Endothelial cell of umbilical vein (primary cell): ENCODE results near the gene AMFR. TPM values are rescaled to one million over a fixed set of nuclear protein-coding genes. Genes with fewer than 3 reads are reported as not detected.
"Not testable (repeated sequence)": the region's sequence is repeated elsewhere in the genome, so short reads cannot be mapped to it uniquely, and the experiment has no call there.

Experiments
- BruUV-seq: library from RNA; stranded (reverse); fragments of 400-500 nt; replicated peaks from 2 replicates; lab custom pipeline; 2021; lab: Mats Ljungman, UMichigan
- CTCF ChIA-PET: fragments of 300-600, 350-600 bp; sonication (Branson Sonifier 250); formaldehyde crosslinking; loops from one replicate; lab custom pipeline; 2021; ENCODE audit warnings: antibody characterized with exemption, inconsistent platforms; lab: Charles Lee
- POLR2A ChIA-PET: fragments of 300-600, 350-600 bp; sonication (Branson Sonifier 250); formaldehyde crosslinking; loops from one replicate; lab custom pipeline; 2021; ENCODE audit warnings: antibody characterized with exemption, inconsistent platforms; lab: Charles Lee
- DNase-seq: peaks from one replicate; pipeline ENCODE4 v3.0.0-alpha.2; 2011; ENCODE audit warnings: low read depth, low spot score
- FAIRE-seq: peaks from 2 replicates; lab custom pipeline; 2011; peaks lifted over from hg19 to GRCh38; lab: Jason Lieb, UNC
- H2AFZ ChIP-seq: 2 replicates; pipeline ENCODE4 v1.6.0; 2012; ENCODE audit warnings: low read depth, low read length, control low read depth, inconsistent platforms
- H3K27ac ChIP-seq: 2 replicates; pipeline ENCODE4 v1.5.1; 2011; ENCODE audit warnings: low read depth, mild to moderate bottlenecking, control low read depth, low read length, moderate library complexity; ENCODE audit not compliant: insufficient read depth
- H3K27me3 ChIP-seq, 2 experiments: 2 replicates each; pipeline versions ENCODE4 v1.6.0 to v1.6.1; 2011; ENCODE audit warnings: low read length in 2 of 2, mixed read lengths in 1 of 2; ENCODE audit not compliant: control insufficient read depth in 2 of 2, insufficient read depth in 2 of 2
- H3K36me3 ChIP-seq, 2 experiments: 2 replicates in 1 of 2; 3 replicates in 1 of 2; pipeline ENCODE4 v1.5.1; 2011; ENCODE audit warnings: low read length in 2 of 2, mild to moderate bottlenecking in 1 of 2, moderate library complexity in 1 of 2; ENCODE audit not compliant: control insufficient read depth in 2 of 2, insufficient read depth in 2 of 2; ENCODE audit errors: extremely low read depth in 1 of 2
- H3K4me1 ChIP-seq: 3 replicates; pipeline ENCODE4 v1.5.1; 2011; ENCODE audit warnings: mild to moderate bottlenecking, low read length; ENCODE audit not compliant: control insufficient read depth, insufficient read depth; ENCODE audit errors: extremely low read depth
- H3K4me2 ChIP-seq: 2 replicates; pipeline ENCODE4 v1.6.1; 2011; ENCODE audit warnings: low read length, control low read depth, mixed read lengths; ENCODE audit not compliant: insufficient read depth
- H3K4me3 ChIP-seq, 3 experiments: fragments of 200-600 bp in 1 of 3; sonication (generic), shearing (Covaris generic) in 1 of 3; replicated peaks in 1 of 3; 2 replicates each; pipeline ENCODE4 v1.5.1; 2011 to 2016; ENCODE audit warnings: control low read depth in 3 of 3, low read length in 3 of 3, mild to moderate bottlenecking in 2 of 3, inconsistent platforms in 1 of 3, low read depth in 1 of 3, moderate library complexity in 1 of 3; ENCODE audit not compliant: insufficient read depth in 1 of 3
- H3K79me2 ChIP-seq: 2 replicates; pipeline ENCODE4 v1.6.0; 2012; ENCODE audit warnings: low read length, inconsistent platforms; ENCODE audit not compliant: control insufficient read depth, insufficient read depth
- H3K9ac ChIP-seq: replicated peaks from 2 replicates; pipeline ENCODE3; 2011; ENCODE audit warnings: low read length, control low read depth; ENCODE audit not compliant: insufficient read depth; ENCODE audit errors: extremely low read depth
- H3K9me1 ChIP-seq: replicated peaks from 3 replicates; pipeline ENCODE4 v1.6.0; 2011; ENCODE audit warnings: mild to moderate bottlenecking, low read length; ENCODE audit not compliant: control insufficient read depth, insufficient read depth; ENCODE audit errors: extremely low read depth
- H3K9me3 ChIP-seq: replicated peaks from 2 replicates; pipeline ENCODE4 v1.5.1; 2012; ENCODE audit warnings: low read length, inconsistent platforms; ENCODE audit not compliant: control insufficient read depth, insufficient read depth
- H4K20me1 ChIP-seq: replicated peaks from 2 replicates; pipeline ENCODE3; 2011; ENCODE audit warnings: mild to moderate bottlenecking, low read length; ENCODE audit not compliant: control insufficient read depth, insufficient read depth; ENCODE audit errors: extremely low read depth
- FOS ChIP-seq: IDR thresholded peaks from 2 replicates; pipeline ENCODE4 v1.6.1; 2011; ENCODE audit warnings: mild to moderate bottlenecking, low read length, moderate library complexity, borderline replicate concordance; ENCODE audit not compliant: insufficient read depth
- JUN ChIP-seq: IDR thresholded peaks from 2 replicates; pipeline ENCODE4 v1.6.1; 2011; ENCODE audit warnings: borderline replicate concordance, low read depth; ENCODE audit not compliant: insufficient read length, insufficient read depth
- MYC ChIP-seq: IDR thresholded peaks from one replicate; pipeline ENCODE4 v1.6.1; 2011; ENCODE audit warnings: mild to moderate bottlenecking, low read depth, low read length
- POLR2AphosphoS5 ChIP-seq: IDR thresholded peaks from 2 replicates; pipeline ENCODE4 v1.6.1; 2012; ENCODE audit warnings: low read depth, mild to moderate bottlenecking, control low read depth, low read length, moderate library complexity; ENCODE audit not compliant: insufficient read depth
- dilution Hi-C: fragments of 300-500 bp; cut with MboI; formaldehyde crosslinking; loops from one replicate; pipeline ENCODE4 v1.15.0; 2019; ENCODE audit warnings: low sequenced_read_pairs; ENCODE audit not compliant: extremely low pct_ligation_motif_present
- intact Hi-C: fragments of 100-400 bp; cut with micrococcal nuclease; formaldehyde crosslinking; loops from one replicate; pipeline ENCODE4 v1.10.0; 2022
- polyA plus RNA-seq, 4 experiments: library from polyadenylated mRNA; depleted of rRNA in 3 of 4; stranded (reverse) in 3 of 4; unstranded in 1 of 4; fragments of >200 nt; gene quantifications; 2 replicates each; pipeline versions ENCODE4 v1.2.1 to v1.2.3, GENCODE V29; 2011 to 2012; ENCODE audit warnings: missing spikeins in 1 of 4
- total RNA-seq: library from RNA; stranded (reverse); gene quantifications from 2 replicates; pipeline ENCODE4 v1.2.3, GENCODE V29; 2021
- TF ChIP-seq, protein P1 (sequence below): IDR thresholded peaks from 2 replicates; pipeline ENCODE4 v1.6.1; 2011; ENCODE audit not compliant: insufficient read depth, insufficient read length
- TF ChIP-seq, protein P2 (sequence below), 2 donors: IDR thresholded peaks; 1 replicate in 1 of 2; 2 replicates in 1 of 2; pipeline ENCODE4 v1.5.1; 2011; ENCODE audit warnings: low read length in 2 of 2, mild to moderate bottlenecking in 2 of 2, moderate library complexity in 2 of 2, control low read depth in 1 of 2, inconsistent platforms in 1 of 2, low read depth in 1 of 2; ENCODE audit not compliant: insufficient read depth in 1 of 2; ENCODE audit errors: extremely low read depth in 1 of 2

Gene AMFR
- total and polyA plus RNA-seq, 2 donors (not counting 3 experiments of a cell fraction or from before 2014, with no cell fraction given), result 66.5 to 71.7 TPM

DNA sequence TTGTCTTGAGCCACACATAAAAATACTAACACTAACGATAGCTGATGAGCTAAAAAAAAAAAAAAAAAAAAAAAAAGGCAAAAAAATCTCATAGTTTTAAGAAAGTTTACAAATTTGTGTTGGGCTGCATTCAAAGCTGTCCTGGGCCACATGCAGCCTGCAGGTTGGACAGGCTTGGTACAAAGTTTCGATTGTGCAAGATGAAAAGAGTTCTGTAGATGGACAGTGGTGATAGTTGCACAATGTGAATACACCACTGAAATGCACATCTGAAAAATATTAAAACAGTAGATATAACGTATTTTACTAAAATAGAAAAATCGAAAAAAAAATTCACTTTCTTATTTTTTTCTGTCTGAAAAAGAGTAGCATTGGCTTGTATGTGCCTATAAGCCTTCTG is 42.9 kb downstream of the AMFR start:
- ChIA-PET POLR2A (interaction anchor here (0.6 kb wide), 1 partner anchor 18 kb away, joined by 4 read pairs; no protein-coding TSS in a partner anchor), CTCF (interaction anchor here (1.2 to 1.5 kb wide), 2 partner anchors 12 to 1500 kb away, joined by 4 to 5 read pairs; no protein-coding TSS in a partner anchor)
- H3K4me2 ChIP-seq, result no peak overlapping the region
- intact Hi-C loops, result no loop called here
- FAIRE-seq, result peak; percentile 38
- BruUV-seq, result no TSS peak
- peaks cover 3 to 15% of the 10 kb centered on the region in 2 experiments for H3K36me3 ChIP-seq
- TF ChIP-seq FOS (no peak), JUN (no peak), MYC (no peak), POLR2AphosphoS5 (no peak)
- TF ChIP-seq, protein P1, sequence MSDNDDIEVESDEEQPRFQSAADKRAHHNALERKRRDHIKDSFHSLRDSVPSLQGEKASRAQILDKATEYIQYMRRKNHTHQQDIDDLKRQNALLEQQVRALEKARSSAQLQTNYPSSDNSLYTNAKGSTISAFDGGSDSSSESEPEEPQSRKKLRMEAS, result no peak
- TF ChIP-seq, protein P2, sequence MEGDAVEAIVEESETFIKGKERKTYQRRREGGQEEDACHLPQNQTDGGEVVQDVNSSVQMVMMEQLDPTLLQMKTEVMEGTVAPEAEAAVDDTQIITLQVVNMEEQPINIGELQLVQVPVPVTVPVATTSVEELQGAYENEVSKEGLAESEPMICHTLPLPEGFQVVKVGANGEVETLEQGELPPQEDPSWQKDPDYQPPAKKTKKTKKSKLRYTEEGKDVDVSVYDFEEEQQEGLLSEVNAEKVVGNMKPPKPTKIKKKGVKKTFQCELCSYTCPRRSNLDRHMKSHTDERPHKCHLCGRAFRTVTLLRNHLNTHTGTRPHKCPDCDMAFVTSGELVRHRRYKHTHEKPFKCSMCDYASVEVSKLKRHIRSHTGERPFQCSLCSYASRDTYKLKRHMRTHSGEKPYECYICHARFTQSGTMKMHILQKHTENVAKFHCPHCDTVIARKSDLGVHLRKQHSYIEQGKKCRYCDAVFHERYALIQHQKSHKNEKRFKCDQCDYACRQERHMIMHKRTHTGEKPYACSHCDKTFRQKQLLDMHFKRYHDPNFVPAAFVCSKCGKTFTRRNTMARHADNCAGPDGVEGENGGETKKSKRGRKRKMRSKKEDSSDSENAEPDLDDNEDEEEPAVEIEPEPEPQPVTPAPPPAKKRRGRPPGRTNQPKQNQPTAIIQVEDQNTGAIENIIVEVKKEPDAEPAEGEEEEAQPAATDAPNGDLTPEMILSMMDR (IDR thresholded peaks at IDR 0.05; ENCODE audit: extremely low read depth in 1 of 2, insufficient read depth in 1 of 2, low read depth in 1 of 2, low read length in 2 of 2), result no peak
- H3K9me3 ChIP-seq, result peaks cover 6% of the 10 kb centered on the region
- no peak overlapping the region for H3K4me3 ChIP-seq
- no peaks in the 10 kb centered on the region for H3K27me3 ChIP-seq
- no peak overlapping the region for H3K9ac ChIP-seq
- H3K4me1 ChIP-seq, result no peaks in the 10 kb centered on the region
- no peaks in the 10 kb centered on the region for H3K9me1 ChIP-seq
- dilution Hi-C loops, result no loop called here
- H3K79me2 ChIP-seq, result peaks cover 2% of the 10 kb centered on the region
- DNase-seq, result no peak
- no peaks in the 10 kb centered on the region for H4K20me1 ChIP-seq
- H2AFZ ChIP-seq, result no peak overlapping the region
- H3K27ac ChIP-seq, result no peak overlapping the region

DNA sequence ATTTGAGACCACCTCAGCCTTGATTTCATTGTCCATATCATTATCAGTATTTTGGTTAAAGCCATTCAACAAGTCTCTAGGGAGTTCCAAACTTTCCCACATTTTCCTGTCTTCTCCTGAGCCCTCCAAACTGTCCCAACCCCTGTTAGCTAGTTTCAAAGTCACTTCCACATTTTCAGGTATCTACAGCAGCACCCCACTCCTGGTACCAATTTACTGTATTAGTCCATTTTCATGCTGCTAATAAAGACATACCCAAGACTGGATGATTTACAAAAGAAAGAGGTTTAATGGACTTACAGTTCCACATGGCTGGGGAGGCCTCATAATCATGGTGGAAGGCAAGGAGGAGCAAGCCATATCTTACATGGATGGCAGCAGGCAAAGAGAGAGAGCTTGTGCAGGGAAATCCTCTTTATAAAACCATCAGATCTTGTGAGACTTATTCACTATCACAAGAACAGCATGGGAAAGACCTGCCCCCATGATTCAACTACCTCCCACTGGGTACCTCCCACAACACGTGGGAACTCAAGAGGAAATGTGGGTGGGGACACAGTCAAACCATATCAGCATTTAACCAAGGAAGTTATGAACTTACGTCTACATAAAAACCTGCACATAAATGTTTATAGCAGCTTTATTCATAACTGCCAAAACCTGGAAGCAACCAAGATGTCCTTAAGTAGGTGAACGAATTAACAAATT is 44.4 kb downstream of the AMFR start:
- H3K4me2 ChIP-seq, H3K27ac ChIP-seq, H2AFZ ChIP-seq, intact Hi-C loops, BruUV-seq, H3K9me3 ChIP-seq, POLR2A ChIA-PET, H4K20me1 ChIP-seq, H3K9ac ChIP-seq, dilution Hi-C loops, H3K27me3 ChIP-seq, H3K4me3 ChIP-seq, H3K4me1 ChIP-seq, DNase-seq, H3K9me1 ChIP-seq, FAIRE-seq, H3K79me2 ChIP-seq: not testable (repeated sequence)
- H3K36me3 ChIP-seq, result peaks cover 3 to 15% of the 10 kb centered on the region in 2 experiments
- CTCF ChIA-PET, result interaction anchor here (1.2 kb wide), 1 partner anchor 1498 kb away, joined by 4 read pairs; no protein-coding TSS in a partner anchor

DNA sequence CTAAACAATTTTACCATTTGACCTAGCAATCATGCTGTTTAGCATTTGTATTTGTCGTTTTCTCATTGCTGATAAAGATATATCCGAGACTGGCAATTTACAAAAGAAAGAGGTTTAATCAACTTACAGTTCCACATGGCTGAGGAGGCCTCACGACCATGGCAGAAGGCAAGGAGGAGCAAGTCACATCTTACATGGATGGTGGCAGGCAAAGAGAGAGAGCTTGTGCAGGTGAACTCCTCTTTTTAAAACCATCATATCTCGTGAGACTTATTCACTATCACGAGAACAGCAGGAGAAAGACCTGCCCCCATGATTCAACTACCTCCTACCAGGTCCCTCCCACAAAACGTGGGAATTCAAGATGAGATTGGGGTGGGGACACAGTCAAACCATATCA is 46.3 kb downstream of the AMFR start:
- H2AFZ ChIP-seq, H3K4me3 ChIP-seq, H3K4me1 ChIP-seq, H3K79me2 ChIP-seq, BruUV-seq, H3K4me2 ChIP-seq, dilution Hi-C loops, DNase-seq, FAIRE-seq, H3K9me3 ChIP-seq, H3K27me3 ChIP-seq, H3K27ac ChIP-seq, POLR2A ChIA-PET, H3K9ac ChIP-seq, H4K20me1 ChIP-seq, CTCF ChIA-PET, intact Hi-C loops, H3K9me1 ChIP-seq: not testable (repeated sequence)
- H3K36me3 ChIP-seq, result peaks cover 3 to 11% of the 10 kb centered on the region in 2 experiments
